HG02973 (cell line): ENCODE data around the gene ARFGEF3.
A peak's percentile ranks its signal among the peaks of the same experiment; 100 is the strongest.

Experiments used
- ATAC-seq: cut with Tn5 transposase; IDR thresholded peaks from one replicate; pipeline ENCODE4 v1.9.1; 2021; ENCODE audit warnings: moderate library complexity; ENCODE audit not compliant: unreplicated experiment

The ARFGEF3 gene

DNA sequence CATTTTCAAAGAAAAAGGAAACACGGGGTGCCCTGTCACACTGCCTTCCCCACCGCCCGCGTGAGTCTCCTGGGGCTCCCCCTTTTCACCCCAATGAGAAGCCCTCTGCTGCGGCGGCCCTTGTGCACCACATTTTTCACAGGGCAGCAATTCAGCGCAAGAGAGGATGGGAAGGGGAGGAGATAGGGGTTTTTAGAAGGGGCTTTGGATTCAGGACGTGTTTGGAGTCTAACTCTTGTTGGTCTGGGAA lies 726 bp upstream of the ARFGEF3 start:
- ATAC-seq = no peak

DNA sequence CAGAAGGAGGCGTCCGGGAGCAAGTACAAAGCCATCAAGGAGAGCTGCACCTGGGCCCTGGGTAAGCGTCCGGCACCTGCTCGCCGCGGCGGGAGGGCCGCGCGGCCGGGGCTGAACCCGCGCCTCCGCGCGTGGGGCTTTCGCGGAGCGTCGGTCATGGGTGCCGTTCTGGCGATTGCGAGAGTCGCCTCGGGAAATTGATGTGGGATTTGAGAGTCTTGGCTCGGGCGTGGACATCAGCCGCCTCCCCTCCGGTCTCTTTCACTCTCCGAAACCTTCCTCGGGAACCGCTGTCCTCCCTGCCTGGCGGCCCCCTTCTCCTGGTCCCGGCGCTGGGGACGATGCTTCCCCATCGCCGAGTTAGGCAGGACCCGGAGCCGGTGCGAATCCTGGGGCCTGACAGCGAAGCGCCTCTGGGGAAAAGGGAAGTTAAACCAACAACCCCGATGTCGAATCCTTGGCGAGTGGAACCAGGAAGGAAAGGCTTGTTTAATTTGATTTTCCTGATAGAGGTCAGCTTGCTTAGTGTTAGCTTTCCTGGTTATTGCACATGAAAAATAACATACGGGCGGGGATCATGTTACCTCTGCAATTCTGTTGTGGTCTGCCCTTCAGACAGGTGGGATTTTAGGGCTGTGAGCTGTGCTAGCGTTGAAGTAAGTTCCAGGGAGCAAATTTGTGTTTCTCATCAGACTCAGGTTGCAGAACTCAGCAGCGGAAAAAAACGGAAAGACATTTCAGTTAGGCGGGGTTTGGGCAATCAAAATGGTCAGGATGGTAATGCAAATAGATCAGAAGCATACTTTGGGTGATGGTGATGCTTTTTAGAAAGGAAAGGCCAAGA lies 594 bp downstream of the ARFGEF3 start:
- ATAC-seq = peak; percentile 37

GRCh38 chr6:138162955-138163575 lies 1.3 kb downstream of the ARFGEF3 start:
- no peak for ATAC-seq

DNA sequence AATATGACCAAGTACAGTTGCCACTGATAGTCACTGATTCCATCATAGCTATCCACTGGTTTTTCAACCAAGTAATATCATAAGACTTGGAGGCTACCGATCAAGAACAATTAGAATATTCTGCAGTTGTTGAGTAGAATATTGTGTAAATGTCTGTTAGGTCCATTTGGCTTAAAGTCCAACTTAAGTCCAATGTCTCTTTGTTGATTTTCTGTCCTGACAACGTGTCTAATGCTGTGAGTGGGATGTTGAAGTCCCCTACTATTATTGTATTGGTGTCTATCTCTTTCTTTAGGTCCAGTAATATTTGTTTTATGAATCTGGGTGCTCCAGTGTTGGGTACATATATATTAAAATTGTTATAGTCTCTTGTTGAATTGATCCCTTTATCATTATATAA lies 13.9 kb downstream of the ARFGEF3 start:
- no peak for ATAC-seq

GRCh38 chr6:138176652-138177232 lies 15.0 kb downstream of the ARFGEF3 start:
- no peak for ATAC-seq

DNA sequence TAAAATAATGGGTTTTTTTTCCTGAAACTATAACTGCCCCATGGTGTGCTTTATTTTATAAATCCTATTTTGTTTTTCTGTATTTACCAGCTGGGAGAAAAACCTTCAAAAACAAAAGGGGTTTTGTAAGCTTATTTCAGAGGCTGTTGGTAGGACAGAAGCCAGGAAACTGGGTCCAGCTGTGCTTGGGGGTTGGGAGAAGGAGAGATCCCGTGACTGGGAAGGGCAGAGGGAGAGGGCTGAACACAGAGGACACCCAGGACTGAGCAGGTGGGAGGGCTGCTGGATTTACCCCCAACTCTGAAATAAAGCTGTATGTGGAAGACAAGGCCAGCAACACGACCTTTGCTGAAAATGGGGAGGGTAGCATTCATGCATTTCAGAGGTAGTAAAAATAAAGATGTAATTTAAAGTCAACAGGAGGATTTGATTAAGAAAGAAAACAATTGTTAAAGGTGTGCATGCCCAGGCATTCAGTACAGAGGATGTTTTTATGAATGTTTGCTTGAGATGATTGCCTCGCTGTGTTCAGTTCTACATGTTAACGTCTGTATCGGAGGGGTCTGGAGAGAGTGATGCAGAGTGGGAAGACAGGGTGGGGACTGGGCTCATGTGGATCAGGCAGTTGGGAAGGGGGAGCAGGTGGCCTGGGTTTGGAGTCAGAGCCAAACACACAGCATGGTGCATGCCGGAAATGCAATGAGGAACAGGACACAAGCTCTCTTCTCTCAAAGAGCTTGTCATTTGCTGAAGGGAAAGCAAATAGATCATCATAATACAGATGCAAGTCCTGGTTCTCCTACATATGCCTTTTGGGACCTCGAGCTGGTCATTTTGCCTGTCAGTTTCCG lies 21.4 kb downstream of the ARFGEF3 start:
- no peak for ATAC-seq

GRCh38 chr6:138183790-138184134 lies 22.0 kb downstream of the ARFGEF3 start:
- ATAC-seq = no peak

DNA sequence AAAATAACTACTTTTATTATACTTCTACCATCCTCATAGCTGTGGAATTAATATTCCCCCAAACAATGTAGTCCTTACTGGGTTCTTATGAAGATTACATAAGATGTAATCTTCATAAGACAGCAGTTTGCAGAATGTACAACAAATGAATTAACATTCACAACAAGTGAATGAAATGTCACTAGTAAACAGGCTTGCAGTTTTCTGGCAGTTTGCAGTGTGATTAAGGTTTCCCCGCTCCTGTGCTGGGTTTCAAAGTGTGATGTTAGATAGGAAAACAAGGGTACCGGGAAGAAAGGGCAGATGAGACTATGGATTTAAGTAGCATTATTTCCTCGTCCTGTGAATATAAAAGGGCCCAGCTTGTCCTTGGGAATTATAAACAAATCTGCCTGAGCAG lies 22.5 kb downstream of the ARFGEF3 start:
- ATAC-seq = no peak

GRCh38 chr6:138187156-138187555 lies 25.4 kb downstream of the ARFGEF3 start:
- ATAC-seq = no peak

DNA sequence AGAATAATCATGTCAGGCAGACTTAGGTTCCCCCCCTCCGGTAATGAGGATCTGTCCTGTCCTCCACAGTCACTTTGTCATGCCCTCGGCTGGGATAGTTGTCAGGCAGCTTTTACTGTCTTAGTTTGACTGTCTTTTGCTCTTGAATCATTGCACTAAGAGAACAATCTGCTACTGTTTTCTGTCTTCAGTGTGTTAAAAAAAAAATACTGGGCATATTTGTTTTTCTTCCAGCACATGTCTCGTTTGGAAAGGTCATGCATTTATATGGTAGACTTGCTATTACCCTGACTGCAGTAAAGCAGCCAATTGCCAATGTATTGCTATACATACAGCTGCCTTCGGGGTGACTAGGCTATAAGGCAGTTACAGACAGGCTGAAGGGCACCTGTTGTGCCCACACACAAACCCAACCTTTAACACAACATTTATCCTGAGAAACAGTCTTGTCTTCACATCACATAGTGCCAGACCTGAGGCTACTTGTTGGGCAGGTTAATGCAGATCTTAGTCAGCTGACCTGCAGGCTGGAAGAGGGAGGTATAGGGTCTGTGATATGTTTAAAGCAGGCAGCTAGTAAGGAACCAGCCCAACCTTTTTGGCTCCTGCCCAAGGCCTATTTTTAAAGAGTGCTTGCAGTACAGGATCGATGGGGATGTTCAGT lies 26.7 kb downstream of the ARFGEF3 start:
- ATAC-seq = no peak

DNA sequence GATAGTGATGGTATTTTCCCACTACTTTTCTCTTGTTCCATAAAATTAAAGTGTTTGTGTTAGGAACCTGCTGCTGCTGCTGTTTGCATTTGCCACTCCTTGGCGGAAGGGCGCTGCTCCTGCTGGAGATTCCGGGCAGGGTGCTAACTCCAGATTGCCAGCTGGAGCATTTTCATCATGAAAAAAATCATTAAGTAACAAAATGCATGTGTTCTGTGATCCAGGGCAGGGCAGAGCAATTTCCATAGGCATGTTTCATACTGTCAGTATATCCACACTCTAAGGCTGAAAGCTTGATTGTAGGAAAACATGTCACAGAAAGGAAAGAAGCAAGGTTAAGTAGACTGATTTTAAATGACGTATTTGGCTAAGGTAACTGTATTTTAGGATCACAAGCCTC lies 32.5 kb downstream of the ARFGEF3 start:
- no peak for ATAC-seq

GRCh38 chr6:138196122-138196738 lies 34.5 kb downstream of the ARFGEF3 start:
- no peak for ATAC-seq

GRCh38 chr6:138197570-138197969 lies 35.8 kb downstream of the ARFGEF3 start:
- no peak for ATAC-seq

GRCh38 chr6:138198430-138199091 lies 36.8 kb downstream of the ARFGEF3 start:
- no peak for ATAC-seq

DNA sequence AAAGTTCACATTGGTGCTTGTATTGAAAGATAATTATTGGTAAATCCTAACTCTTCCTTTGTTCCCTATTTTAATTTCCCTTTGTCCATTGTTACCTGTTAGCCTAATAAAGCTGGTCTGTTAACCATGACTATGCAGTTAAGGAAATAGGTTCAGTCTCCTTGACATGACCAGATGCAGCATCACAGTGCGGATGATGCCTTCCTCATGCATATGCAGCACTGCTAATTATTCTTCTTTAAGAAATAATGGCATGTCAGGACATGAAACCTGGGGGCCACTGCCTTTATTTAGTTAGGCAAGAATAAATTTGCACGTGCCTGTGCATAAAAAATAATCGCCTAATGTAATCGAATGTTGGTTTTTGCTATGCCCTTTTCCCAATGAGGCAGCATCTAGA lies 40.1 kb downstream of the ARFGEF3 start:
- ATAC-seq = no peak

DNA sequence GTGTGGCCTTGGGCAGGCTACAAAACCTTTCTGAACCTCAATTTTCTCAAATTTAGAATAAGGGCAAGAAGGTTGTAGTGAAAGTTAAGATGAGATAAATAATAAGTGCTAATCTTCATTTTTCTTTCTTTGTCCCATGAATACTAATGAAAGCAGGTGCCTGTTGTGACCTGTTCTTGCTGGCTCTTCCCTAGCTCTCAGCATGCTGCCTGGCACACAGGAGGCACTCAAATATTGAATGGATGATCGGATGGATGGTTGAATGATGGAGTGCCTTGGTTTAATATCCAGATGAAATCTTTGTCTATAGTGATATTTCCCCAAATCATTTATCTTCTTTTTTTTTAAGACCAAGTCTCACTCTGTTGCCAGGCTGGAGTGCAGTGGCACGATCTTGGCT lies 41.6 kb downstream of the ARFGEF3 start:
- no peak for ATAC-seq

DNA sequence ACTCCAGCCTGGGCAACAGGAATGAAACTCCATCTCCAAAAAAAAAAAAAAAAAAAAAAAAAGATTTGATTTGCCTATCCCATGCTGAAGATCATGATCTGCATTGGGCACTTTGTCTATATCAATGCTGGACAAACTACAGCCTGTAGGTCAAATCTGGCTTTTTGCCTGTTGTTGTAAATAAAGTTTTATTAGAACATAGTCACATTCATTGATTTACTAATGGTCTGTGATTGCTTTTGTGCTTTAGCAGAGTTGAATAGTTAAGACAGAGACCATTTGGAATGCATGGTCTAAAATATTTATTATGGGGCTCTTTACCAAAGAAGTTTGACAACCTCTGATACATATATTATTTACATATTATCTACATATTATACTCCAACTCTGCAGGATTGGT lies 42.6 kb downstream of the ARFGEF3 start:
- no peak for ATAC-seq

DNA sequence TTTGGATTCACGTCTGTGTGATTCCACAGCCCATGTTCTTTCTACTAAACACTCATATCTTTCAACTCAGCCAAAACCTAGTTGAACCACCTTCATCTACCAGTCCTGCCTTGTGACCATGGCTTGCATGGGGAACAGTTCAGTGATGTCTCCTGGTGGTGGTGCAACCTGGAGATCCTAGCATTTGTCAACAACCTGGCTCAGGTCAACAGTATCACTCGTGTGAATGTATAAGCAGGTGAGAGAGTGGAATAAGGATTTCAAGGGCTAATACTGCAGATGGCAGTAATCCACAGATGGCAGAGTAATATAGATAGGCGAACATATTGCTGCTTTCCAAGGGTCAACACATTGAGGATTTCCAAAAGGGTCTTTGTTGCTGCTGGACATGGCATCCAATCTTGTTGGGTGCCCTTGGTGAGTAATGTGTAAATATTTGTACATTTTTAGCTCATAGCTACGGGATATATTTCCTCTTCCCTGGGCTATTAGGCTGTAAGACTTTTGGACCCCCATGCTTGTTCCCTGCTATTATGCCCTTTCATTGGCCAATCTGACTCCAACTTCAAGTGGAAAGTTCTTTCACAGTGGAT lies 43.1 kb downstream of the ARFGEF3 start:
- no peak for ATAC-seq

DNA sequence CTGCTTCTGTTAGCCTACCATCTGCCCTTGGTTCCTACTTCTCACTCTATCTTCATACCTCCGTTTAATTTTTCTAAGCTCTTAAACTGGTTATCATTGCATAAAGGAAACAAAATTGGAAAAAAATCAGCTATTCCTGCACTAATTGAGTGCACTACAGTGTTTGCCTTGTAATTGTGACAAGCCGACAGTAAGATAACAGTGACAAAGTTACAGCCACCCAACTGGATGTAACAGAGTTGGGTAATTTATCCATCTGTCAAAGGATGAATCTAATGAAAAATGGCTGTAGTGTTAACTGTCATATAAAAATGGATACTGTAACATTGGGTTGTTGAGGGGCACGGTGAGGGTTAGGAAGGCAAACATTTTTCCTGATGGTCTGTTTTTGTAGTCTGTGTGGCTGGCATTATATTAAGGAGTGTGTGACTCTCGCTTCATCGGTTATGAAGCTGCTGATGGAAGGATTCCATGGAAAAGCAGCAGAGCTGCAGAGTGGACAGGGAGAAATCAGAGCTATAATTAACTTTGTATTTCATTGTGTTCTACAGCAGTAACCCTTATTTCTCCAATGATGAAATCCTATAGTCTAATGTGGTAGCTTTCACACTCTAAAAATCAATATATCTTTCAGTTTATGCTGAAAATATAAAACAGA lies 43.8 kb downstream of the ARFGEF3 start:
- no peak for ATAC-seq
